ENCODE data around the gene CCNYL1. TPM values are rescaled to one million over a fixed set of nuclear protein-coding genes. Genes with fewer than 3 reads are reported as not detected.

Gene CCNYL1
- 8.8 and 9.1 TPM in 2 replicates for total RNA-seq

DNA sequence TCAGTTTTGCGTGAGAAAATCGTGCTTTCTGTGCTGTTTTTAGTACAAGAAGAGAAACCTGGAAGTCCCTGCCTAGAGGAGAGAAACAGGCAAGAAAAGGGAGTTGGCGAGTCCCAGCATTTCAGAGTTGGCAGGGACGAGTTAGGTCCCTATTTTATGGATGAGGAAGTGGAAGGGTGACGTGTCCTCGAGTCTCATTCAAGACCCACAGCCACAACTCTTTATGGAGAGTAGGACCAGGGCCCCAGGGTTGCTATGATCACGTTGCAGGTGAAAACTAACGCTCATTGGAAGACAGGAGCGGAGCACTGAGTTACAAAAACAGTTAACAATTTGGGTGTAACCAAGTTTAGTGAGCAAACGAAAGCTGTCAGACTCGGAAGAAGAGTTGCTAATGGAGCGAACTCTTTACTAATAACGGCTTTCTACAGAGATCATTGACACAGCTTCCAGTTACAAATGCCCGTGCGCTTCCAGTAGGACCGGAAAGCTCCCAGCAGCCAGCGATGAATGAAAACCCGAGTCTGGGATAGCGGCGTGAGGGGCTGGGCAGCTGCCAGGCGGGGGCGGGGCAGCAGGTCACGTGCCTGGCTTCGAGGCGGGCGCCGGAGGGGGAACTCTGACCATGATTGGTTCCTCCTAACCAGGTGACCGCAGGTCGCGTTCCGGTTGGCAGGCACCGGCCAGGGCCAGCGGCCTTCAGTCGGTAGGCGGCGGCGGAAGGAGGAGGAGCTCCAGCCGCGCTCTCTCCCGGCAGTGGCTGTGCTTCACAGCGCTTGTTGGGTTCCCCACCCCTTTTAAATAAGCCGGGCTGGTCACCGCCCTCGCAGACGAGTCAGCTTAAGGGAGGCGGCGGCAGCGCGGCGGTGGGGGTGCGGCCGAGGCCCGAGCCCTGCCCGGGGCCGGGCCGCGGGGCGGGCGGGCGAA is at the start of gene CCNYL1:
TSS of gene CCNYL1 (plus strand) at position 827 of the 927 bp plus-strand sequence. CDS start 257 bp downstream, outside the sequence.

Other genes with a start within 250 kb of the CCNYL1 start
- 14.1 and 21.6 TPM in 2 replicates for gene CREB1, start 181.7 kb upstream of the CCNYL1 start, total RNA-seq
- 18.5 and 22.9 TPM in 2 replicates for gene METTL21A, start 86.2 kb upstream of the CCNYL1 start, total RNA-seq
- gene FZD5, start 58.3 kb downstream of the CCNYL1 start, total RNA-seq, result 6.5 and 9.2 TPM in 2 replicates